GM21423 (cell line): ENCODE data around the gene CLDN2.
"Not testable (repeated sequence)": the region's sequence is repeated elsewhere in the genome, so short reads cannot be mapped to it uniquely, and the experiment has no call there.

Source experiments
- ATAC-seq: cut with Tn5 transposase; IDR thresholded peaks from one replicate; pipeline ENCODE4 v1.9.1; 2021; ENCODE audit warnings: mild to moderate bottlenecking, moderate library complexity; ENCODE audit not compliant: unreplicated experiment

Gene CLDN2

DNA sequence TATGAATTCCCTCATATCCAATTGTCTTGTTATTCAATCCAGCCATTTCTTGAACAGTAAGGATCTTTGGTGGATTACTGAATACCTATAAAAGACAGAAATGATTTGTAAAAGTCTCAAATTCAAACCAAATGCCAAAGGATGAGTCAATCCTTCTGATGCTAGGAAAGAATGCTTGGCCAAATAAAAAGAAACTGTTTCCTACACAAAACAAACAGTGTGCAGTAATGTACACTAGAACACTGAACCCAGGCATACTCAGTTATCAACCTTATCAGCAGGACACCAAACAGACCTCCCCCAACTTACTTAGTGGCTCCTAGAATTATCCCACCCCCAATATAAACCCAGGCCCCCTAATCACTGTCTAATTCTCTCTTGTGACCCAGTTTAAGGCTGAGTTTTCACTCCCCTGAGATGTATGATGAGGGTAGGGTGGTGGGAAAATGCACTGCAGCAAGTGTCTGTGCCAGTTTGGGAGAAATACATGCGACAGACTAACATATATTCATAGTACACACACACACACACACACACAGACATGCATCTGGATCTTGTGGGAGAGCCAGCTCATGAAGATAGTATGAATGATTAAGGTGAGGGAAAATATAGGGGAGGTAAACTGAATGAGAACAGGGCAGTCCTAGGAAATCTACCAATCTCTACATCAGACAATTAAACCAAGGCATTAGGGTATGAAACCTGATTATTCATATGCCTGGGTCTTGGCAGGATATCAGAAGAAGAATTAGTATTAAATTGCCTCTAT is 35.0 kb downstream of the CLDN2 start:
- ATAC-seq = no peak

DNA sequence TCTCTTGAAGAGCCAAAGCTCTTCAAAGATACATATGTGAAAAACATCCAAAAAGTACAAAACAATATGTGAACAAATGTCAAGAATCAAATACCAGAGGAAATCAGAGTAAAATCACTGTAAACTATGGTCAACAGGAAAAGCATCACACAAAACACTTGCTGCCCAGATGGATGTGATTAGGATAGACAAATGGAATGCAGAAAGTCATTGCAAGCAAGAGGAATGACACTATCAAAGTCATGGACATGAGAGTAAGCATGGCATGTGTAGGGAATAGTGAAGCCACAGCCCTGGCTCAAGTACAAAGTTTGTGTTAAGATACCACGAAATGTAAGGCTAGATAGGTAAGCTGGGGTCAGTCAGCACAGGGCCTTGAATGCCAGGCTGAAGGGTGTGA is 37.7 kb downstream of the CLDN2 start:
- no peak for ATAC-seq

DNA sequence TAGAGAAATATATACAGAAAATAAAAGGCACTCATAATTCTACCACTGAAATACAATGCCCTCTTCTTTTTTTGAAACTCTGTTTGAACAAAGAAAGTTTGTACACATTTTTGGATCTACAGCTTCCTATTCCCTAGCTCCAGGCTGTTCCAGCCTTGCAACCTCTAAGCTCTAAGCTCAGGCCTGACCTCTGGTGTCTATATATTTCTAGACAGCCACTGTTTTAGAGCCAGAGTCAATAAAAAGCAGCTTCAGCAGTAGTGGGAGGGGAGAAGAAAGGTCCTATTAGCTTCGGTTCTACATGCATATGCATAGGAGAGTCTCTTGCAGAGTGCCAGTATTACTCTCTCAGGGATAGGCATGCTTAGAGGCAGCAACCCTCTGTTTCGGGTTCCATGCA is 39.7 kb downstream of the CLDN2 start:
- ATAC-seq = no peak

DNA sequence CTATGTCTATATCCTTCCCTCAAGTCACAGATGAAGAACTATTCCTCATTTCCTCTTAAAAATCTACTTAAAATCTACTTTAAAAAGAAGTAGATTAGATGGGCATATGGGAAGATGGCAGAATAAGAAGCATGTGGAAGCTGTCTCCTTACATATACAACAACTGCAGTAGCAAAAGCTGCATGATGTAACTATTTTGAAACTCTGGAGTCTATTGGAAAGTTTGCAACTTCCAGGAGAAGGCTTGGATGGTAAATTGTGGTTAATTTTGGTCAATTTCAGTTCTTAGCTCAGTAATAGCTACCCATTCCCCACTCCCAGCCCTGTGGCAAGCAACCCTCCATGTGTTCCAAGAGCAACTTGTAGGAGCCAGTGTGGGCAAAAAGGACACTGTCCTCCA is 42.9 kb downstream of the CLDN2 start:
- ATAC-seq = no peak

DNA sequence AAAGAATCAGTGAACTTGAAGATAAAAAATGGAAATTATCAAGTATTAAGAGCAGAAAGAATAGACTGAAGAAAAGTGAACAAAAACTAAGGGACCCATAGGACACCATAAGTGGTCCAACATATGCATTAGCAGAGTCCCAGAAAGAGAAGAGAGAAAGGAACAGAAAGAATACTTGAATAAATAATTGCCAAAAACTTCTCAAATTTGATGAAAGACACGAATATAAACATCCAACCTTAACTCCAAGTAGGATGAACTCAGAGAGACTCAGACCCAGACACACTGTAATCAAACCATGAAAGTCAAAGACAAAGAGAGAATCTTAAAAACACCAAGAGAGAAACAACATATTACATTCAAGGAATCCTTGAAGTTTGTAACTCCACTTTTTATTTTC is 44.1 kb downstream of the CLDN2 start:
- no peak for ATAC-seq

DNA sequence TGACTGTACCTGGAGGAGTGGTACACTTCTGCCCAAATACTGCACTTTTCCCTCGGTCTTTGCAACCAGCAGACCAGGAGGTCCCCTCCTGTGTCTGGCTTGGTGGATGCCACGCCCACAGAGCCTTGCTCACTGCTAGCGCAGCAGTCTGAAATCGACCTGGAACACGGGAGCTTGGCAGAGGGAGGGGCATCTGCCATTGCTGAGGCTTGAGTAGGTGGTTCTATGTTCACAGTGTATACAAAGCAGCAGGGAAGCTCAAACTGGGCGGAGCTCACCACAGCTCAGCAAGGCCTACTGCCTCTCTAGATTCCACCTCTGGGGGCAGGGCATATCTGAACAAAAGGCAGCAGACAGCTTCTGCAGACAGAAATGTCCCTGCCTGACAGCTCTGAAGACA is 46.3 kb downstream of the CLDN2 start:
- not testable (repeated sequence) for ATAC-seq

DNA sequence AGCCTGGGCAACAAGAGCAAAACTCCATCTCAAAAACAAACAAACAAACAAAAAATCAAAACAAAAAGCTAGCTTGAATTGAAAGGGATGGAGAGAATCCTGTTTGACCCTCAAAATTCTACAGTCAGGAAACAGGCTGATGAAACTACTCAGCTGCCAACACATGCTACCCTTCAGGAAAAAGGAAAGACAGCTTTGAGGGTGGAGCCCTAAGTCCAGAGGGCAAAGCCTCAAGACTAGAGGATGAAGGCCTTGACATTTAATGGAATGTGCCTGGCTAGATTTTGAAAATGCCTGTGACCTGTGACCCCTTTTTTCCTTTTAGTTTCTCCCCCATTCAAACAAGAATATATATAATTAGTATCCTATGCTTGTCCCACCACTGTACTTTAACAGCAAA is 52.7 kb downstream of the CLDN2 start:
- no peak for ATAC-seq

DNA sequence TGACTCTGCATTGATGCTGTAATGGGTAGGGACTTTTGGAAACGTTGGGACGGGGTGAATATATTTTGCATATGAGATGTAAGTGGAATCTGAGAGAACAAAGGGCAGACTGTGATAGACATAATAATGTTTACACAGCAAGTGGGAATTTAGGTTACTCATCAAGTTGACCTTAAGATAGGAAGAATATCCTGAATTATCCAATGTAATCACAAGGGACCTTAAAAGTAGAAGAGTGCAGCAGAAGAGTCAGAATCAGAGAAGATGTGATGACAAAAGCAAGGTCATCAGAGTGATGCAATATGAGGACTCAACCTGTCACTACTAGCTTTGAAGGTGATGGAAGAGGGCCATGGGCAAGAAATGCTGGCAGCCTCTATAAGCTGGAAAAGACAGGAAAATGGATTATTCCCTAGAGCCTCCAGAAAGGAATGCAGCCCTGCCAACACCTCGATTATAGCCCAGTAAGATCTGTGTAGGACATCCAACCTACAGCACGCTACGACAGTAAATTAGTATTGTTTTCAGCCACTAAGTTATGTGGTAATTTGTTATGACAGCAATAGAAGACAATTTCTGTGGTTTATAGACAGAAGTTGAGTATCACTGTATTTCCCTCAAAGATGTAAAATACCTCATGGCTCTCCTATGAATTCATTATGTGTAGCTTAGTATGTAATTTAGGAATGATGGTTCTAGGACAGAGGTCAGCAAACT is 53.4 kb downstream of the CLDN2 start:
- no peak for ATAC-seq

DNA sequence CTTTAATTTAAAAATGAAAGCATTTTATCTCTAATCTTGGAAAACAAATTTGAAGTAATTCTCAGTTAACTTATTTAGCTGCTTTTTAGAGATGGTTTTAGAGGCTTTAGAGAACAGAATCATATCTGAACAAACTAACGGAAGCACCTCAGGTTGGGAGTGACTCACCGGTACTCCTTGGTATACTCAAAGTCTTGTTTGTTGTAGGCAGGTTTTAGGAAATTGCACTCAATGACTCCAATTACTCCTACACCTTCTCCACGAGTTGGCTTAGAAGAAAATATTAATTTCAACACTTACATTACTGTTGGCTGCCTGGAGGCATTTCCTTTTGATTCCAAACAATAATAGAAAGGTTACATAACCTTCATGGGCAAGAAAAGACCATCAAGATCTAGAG is 56.2 kb downstream of the CLDN2 start:
- ATAC-seq = no peak
